H9 (cell line): ENCODE data around the gene NCOR2. TPM values are rescaled to one million over a fixed set of nuclear protein-coding genes. Genes with fewer than 3 reads are reported as not detected.

Experiments used
- DNase-seq: peaks from one replicate; pipeline ENCODE4 v3.0.0-alpha.2; 2017
- H2AFZ ChIP-seq: one replicate; pipeline ENCODE4 v1.6.1; 2013; ENCODE audit warnings: mild to moderate bottlenecking, low read length, control low read depth, moderate library complexity
- H2AK5ac ChIP-seq: 2 replicates; pipeline ENCODE4 v1.6.1; 2013; ENCODE audit warnings: low read length, control low read depth, mixed read lengths; ENCODE audit not compliant: insufficient read length
- H2BK120ac ChIP-seq: one replicate; pipeline ENCODE4 v1.6.1; 2013; ENCODE audit warnings: low read depth, mild to moderate bottlenecking, low read length, control low read depth, inconsistent platforms; ENCODE audit not compliant: poor library complexity, severe bottlenecking
- H2BK12ac ChIP-seq: 2 replicates; pipeline ENCODE4 v1.6.1; 2013; ENCODE audit warnings: low read length, control low read depth, mixed read lengths, low read depth; ENCODE audit not compliant: insufficient read length
- H2BK15ac ChIP-seq: 2 replicates; pipeline ENCODE4 v1.6.1; 2013; ENCODE audit warnings: low read depth, low read length, control low read depth
- H2BK20ac ChIP-seq: one replicate; pipeline ENCODE4 v1.6.1; 2013; ENCODE audit warnings: low read depth, mild to moderate bottlenecking, low read length, control low read depth, inconsistent platforms; ENCODE audit not compliant: poor library complexity, severe bottlenecking
- H2BK5ac ChIP-seq: 2 replicates; pipeline ENCODE4 v1.6.1; 2013; ENCODE audit warnings: low read length, control low read depth, mixed read lengths; ENCODE audit not compliant: insufficient read length
- H3K14ac ChIP-seq: 2 replicates; pipeline ENCODE4 v1.6.1; 2013; ENCODE audit warnings: low read length, control low read depth; ENCODE audit not compliant: insufficient read depth
- H3K18ac ChIP-seq: 2 replicates; pipeline ENCODE4 v1.6.1; 2013; ENCODE audit warnings: low read depth, mild to moderate bottlenecking, mixed read lengths, low read length, control low read depth; ENCODE audit not compliant: insufficient read length
- H3K23ac ChIP-seq: 2 replicates; pipeline ENCODE4 v1.6.1; 2013; ENCODE audit warnings: low read length, control low read depth, mixed read lengths, low read depth; ENCODE audit not compliant: insufficient read length
- H3K23me2 ChIP-seq: 2 replicates; pipeline ENCODE4 v1.6.1; 2013; ENCODE audit warnings: low read depth, mild to moderate bottlenecking, mixed read lengths, low read length, control low read depth; ENCODE audit not compliant: insufficient read length, poor library complexity, severe bottlenecking
- H3K27ac ChIP-seq: 2 replicates; pipeline ENCODE4 v1.5.1; 2013; ENCODE audit warnings: low read length, control low read depth, mixed read lengths, low read depth; ENCODE audit not compliant: insufficient read length
- H3K27me3 ChIP-seq: 2 replicates; pipeline ENCODE4 v1.6.1; 2013; ENCODE audit warnings: low read length, control low read depth, inconsistent platforms; ENCODE audit not compliant: insufficient read depth
- H3K4ac ChIP-seq: 2 replicates; pipeline ENCODE4 v1.6.1; 2013; ENCODE audit warnings: low read depth, mild to moderate bottlenecking, control low read depth, inconsistent platforms, low read length, moderate library complexity
- H3K4me1 ChIP-seq: 2 replicates; pipeline ENCODE4 v1.6.1; 2013; ENCODE audit warnings: low read length, control low read depth, inconsistent platforms; ENCODE audit not compliant: insufficient read depth
- H3K4me2 ChIP-seq: 2 replicates; pipeline ENCODE4 v1.6.1; 2013; ENCODE audit warnings: low read length, control low read depth, mixed read lengths; ENCODE audit not compliant: insufficient read length, insufficient read depth
- H3K56ac ChIP-seq: 2 replicates; pipeline ENCODE4 v1.6.1; 2013; ENCODE audit warnings: low read depth, mild to moderate bottlenecking, mixed read lengths, low read length, control low read depth; ENCODE audit not compliant: insufficient read length
- H3K79me1 ChIP-seq: 2 replicates; pipeline ENCODE4 v1.6.1; 2013; ENCODE audit warnings: low read depth, mild to moderate bottlenecking, moderate library complexity, low read length, control low read depth, inconsistent platforms; ENCODE audit not compliant: insufficient read depth, poor library complexity, severe bottlenecking
- H3K79me2 ChIP-seq: 2 replicates; pipeline ENCODE4 v1.6.1; 2013; ENCODE audit warnings: low read length, control low read depth, inconsistent platforms; ENCODE audit not compliant: insufficient read depth
- H3K9ac ChIP-seq: 2 replicates; pipeline ENCODE4 v1.6.1; 2013; ENCODE audit warnings: low read length, control low read depth, mixed read lengths; ENCODE audit not compliant: insufficient read length; ENCODE audit errors: extremely low read depth
- H3K9me3 ChIP-seq: one replicate; pipeline ENCODE4 v1.6.1; 2013; ENCODE audit warnings: low read depth, low read length, inconsistent platforms; ENCODE audit not compliant: control insufficient read depth
- H3T11ph ChIP-seq: one replicate; pipeline ENCODE4 v1.6.1; 2013; ENCODE audit warnings: mild to moderate bottlenecking, low read length, control low read depth, inconsistent platforms
- H4K20me1 ChIP-seq: one replicate; pipeline ENCODE4 v1.6.1; 2013; ENCODE audit not compliant: control insufficient read depth, insufficient read length, insufficient read depth
- H4K5ac ChIP-seq: 2 replicates; pipeline ENCODE4 v1.6.1; 2013; ENCODE audit warnings: low read depth, mild to moderate bottlenecking, mixed read lengths, low read length, control low read depth; ENCODE audit not compliant: insufficient read length
- H4K8ac ChIP-seq: replicated peaks from 2 replicates; pipeline ENCODE4 v1.6.1; 2013; ENCODE audit warnings: low read length, control low read depth, mixed read lengths, low read depth; ENCODE audit not compliant: insufficient read length
- H4K91ac ChIP-seq: 2 replicates; pipeline ENCODE4 v1.6.1; 2013; ENCODE audit warnings: low read depth, mild to moderate bottlenecking, moderate library complexity, mixed read lengths, low read length, control low read depth; ENCODE audit not compliant: insufficient read length
- H3K27ac Mint-ChIP-seq, 3 experiments: 2 replicates in 2 of 3; 3 replicates in 1 of 3; pipeline ENCODE4 v1.8.0; 2020 to 2021; ENCODE audit warnings: mixed read lengths in 3 of 3, mild to moderate bottlenecking in 1 of 3, moderate library complexity in 1 of 3
- H3K27me3 Mint-ChIP-seq: 2 replicates; pipeline ENCODE4 v1.8.0; 2021; ENCODE audit warnings: low read depth, mild to moderate bottlenecking, moderate library complexity, mixed read lengths
- H3K36me3 Mint-ChIP-seq, 3 experiments: 2 replicates in 2 of 3; 3 replicates in 1 of 3; pipeline ENCODE4 v1.8.0; 2020 to 2021; ENCODE audit warnings: low read depth in 3 of 3, mixed read lengths in 3 of 3; ENCODE audit not compliant: insufficient read depth in 1 of 3
- H3K4me1 Mint-ChIP-seq, 2 experiments: 2 replicates each; pipeline ENCODE4 v1.8.0; 2020; ENCODE audit warnings: mixed read lengths in 2 of 2
- H3K4me3 Mint-ChIP-seq, 2 experiments: 2 replicates in 1 of 2; 3 replicates in 1 of 2; pipeline ENCODE4 v1.8.0; 2020 to 2021; ENCODE audit warnings: mild to moderate bottlenecking in 2 of 2, mixed read lengths in 2 of 2, moderate library complexity in 1 of 2
- H3K9me3 Mint-ChIP-seq, 2 experiments: 2 replicates in 1 of 2; 3 replicates in 1 of 2; pipeline ENCODE4 v1.8.0; 2020; ENCODE audit warnings: mild to moderate bottlenecking in 2 of 2, mixed read lengths in 2 of 2, moderate library complexity in 1 of 2
- WGBS: extraction: QIAGEN DNeasy Blood & Tissue Kit; methylation state at CpG from one replicate; pipeline ENCODE4 v1.1.7; 2013; ENCODE audit warnings: missing lambda C conversion rate, low lambda C conversion rate, mixed read lengths; ENCODE audit not compliant: insufficient read length; ENCODE audit errors: extremely low coverage; 5-methylcytosine and 5-hydroxymethylcytosine counted together
- total RNA-seq: library from RNA; stranded (reverse); gene quantifications from 2 replicates; pipeline ENCODE4 v1.2.1, GENCODE V29; 2021
- TF ChIP-seq, protein P1 (sequence below): fragments of 200-600 bp; sonication (generic); conservative IDR thresholded peaks from 3 replicates; pipeline ENCODE4 v1.8.0; 2021; ENCODE audit warnings: antibody characterized with exemption, mild to moderate bottlenecking

The NCOR2 gene
- total RNA-seq, 1 experiment from 2014 or later = 226 TPM

DNA sequence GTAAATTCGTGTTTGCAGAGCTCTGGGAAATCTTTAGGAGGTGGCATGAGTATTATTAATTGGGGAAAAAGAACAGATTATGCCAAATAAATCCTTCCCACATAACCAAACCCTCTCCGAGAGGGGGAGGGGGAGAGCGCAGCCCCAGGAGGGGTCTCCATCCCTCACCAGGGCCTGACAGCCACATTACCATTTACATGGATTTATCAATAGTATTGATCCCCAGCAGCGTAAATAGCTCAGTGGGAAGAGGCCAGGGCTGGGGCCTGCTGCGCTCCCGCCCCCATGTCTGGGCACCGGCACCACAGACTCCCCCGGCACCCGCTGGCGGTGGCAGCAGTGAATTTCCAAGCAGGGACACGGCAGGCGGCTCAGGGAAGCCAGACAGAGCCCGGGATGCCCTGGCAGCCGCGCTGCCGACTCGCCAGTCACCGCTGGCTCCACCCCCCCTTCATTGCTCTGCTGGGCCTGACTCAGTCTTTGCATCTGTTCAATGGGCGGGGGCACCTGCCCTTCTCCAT, 2.4 kb downstream of the NCOR2 start:
- Histone ChIP-seq H4K91ac (no peak overlapping the region), H3K27ac (no peak overlapping the region), H2AK5ac (no peak overlapping the region), H3K23ac (no peak overlapping the region), H3K27me3 (no peaks in the 10 kb centered on the region), H3K79me1 (peaks cover 5% of the 10 kb centered on the region), H2BK20ac (no peak overlapping the region), H3K79me2 (peaks cover 48% of the 10 kb centered on the region; the same call in 1 of the 2 replicates), H2BK15ac (no peak overlapping the region), H3K4ac (no peak overlapping the region), H3K4me1 (peaks cover 12% of the 10 kb centered on the region; the same call in 1 of the 2 replicates), H2BK12ac (no peak overlapping the region), H3K18ac (no peak overlapping the region), H3K14ac (no peak overlapping the region), H2BK5ac (no peak overlapping the region), H4K5ac (no peak overlapping the region), H4K8ac (no peak overlapping the region), H3K9ac (no peak overlapping the region), H3K4me2 (peak overlapping the region; percentile 93), H3K9me3 (no peaks in the 10 kb centered on the region), H4K20me1 (no peaks in the 10 kb centered on the region), H2BK120ac (no peak overlapping the region), H2AFZ (no peak overlapping the region), H3K56ac (no peak overlapping the region), H3K23me2 (peaks cover 17% of the 10 kb centered on the region), H3T11ph (no peak overlapping the region)
- WGBS = no CpG with 5 or more reads among the region's 19 CpGs
- Mint-ChIP-seq H3K27ac (no peak overlapping the region; a peak in 1 of 7 replicates), H3K36me3 (no peaks in the 10 kb centered on the region; a peak in 1 of 7 replicates), H3K4me3 (peak overlapping the region; percentile 87 to 90), H3K27me3 (no peaks in the 10 kb centered on the region), H3K9me3 (no peaks in the 10 kb centered on the region), H3K4me1 (peaks cover 50 to 64% of the 10 kb centered on the region in 2 experiments)
- DNase-seq = no peak
- TF ChIP-seq, protein P1, sequence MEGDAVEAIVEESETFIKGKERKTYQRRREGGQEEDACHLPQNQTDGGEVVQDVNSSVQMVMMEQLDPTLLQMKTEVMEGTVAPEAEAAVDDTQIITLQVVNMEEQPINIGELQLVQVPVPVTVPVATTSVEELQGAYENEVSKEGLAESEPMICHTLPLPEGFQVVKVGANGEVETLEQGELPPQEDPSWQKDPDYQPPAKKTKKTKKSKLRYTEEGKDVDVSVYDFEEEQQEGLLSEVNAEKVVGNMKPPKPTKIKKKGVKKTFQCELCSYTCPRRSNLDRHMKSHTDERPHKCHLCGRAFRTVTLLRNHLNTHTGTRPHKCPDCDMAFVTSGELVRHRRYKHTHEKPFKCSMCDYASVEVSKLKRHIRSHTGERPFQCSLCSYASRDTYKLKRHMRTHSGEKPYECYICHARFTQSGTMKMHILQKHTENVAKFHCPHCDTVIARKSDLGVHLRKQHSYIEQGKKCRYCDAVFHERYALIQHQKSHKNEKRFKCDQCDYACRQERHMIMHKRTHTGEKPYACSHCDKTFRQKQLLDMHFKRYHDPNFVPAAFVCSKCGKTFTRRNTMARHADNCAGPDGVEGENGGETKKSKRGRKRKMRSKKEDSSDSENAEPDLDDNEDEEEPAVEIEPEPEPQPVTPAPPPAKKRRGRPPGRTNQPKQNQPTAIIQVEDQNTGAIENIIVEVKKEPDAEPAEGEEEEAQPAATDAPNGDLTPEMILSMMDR = no peak
